ENCODE data around the gene UBE2D2.

- TF ChIP-seq MYC (IDR thresholded peaks at IDR 0.05; ENCODE audit: borderline replicate concordance, low read length) (no peak), CTCF (IDR thresholded peaks at IDR 0.05) (no peak), KDM5A (IDR thresholded peaks at IDR 0.05) (no peak), SMC3 (IDR thresholded peaks at IDR 0.05) (no peak), NPAS2 (CRISPR knock-in tag; IDR thresholded peaks at IDR 0.05; ENCODE audit: borderline replicate concordance) (no peak)
- TF ChIP-seq, protein P1, sequence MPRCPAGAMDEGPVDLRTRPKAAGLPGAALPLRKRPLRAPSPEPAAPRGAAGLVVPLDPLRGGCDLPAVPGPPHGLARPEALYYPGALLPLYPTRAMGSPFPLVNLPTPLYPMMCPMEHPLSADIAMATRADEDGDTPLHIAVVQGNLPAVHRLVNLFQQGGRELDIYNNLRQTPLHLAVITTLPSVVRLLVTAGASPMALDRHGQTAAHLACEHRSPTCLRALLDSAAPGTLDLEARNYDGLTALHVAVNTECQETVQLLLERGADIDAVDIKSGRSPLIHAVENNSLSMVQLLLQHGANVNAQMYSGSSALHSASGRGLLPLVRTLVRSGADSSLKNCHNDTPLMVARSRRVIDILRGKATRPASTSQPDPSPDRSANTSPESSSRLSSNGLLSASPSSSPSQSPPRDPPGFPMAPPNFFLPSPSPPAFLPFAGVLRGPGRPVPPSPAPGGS (IDR thresholded peaks at IDR 0.05), result no peak
- TF ChIP-seq, protein P2, sequence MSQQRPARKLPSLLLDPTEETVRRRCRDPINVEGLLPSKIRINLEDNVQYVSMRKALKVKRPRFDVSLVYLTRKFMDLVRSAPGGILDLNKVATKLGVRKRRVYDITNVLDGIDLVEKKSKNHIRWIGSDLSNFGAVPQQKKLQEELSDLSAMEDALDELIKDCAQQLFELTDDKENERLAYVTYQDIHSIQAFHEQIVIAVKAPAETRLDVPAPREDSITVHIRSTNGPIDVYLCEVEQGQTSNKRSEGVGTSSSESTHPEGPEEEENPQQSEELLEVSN (IDR thresholded peaks at IDR 0.05; ENCODE audit: borderline replicate concordance, low read depth), result no peak
- TF ChIP-seq, protein P3, sequence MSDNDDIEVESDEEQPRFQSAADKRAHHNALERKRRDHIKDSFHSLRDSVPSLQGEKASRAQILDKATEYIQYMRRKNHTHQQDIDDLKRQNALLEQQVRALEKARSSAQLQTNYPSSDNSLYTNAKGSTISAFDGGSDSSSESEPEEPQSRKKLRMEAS (IDR thresholded peaks at IDR 0.05), result no peak
- TF ChIP-seq, protein P4, sequence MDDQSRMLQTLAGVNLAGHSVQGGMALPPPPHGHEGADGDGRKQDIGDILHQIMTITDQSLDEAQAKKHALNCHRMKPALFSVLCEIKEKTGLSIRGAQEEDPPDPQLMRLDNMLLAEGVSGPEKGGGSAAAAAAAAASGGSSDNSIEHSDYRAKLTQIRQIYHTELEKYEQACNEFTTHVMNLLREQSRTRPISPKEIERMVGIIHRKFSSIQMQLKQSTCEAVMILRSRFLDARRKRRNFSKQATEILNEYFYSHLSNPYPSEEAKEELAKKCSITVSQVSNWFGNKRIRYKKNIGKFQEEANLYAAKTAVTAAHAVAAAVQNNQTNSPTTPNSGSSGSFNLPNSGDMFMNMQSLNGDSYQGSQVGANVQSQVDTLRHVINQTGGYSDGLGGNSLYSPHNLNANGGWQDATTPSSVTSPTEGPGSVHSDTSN (IDR thresholded peaks at IDR 0.05), result no peak
Observed at GRCh38 chr5:139638736-139639618, 77.8 kb downstream of the UBE2D2 start.
